Hindlimb muscle (tissue), 1 donor: ENCODE measurements around the gene PRDM11. TPM values are rescaled to one million over a fixed set of nuclear protein-coding genes. Genes with fewer than 3 reads are reported as not detected.
"Not testable (repeated sequence)": the region's sequence is repeated elsewhere in the genome, so short reads cannot be mapped to it uniquely, and the experiment has no call there.

ENCODE experiments used
- DNase-seq: peaks from one replicate; pipeline ENCODE4 v3.0.0-alpha.2; 2013
- polyA plus RNA-seq: library from polyadenylated mRNA; unstranded; fragments of 120-200 nt; gene quantifications from one replicate; pipeline ENCODE4 v1.2.1, GENCODE V29; 2013; ENCODE audit not compliant: insufficient read length

The PRDM11 gene
- polyA plus RNA-seq: 29.4 TPM

DNA sequence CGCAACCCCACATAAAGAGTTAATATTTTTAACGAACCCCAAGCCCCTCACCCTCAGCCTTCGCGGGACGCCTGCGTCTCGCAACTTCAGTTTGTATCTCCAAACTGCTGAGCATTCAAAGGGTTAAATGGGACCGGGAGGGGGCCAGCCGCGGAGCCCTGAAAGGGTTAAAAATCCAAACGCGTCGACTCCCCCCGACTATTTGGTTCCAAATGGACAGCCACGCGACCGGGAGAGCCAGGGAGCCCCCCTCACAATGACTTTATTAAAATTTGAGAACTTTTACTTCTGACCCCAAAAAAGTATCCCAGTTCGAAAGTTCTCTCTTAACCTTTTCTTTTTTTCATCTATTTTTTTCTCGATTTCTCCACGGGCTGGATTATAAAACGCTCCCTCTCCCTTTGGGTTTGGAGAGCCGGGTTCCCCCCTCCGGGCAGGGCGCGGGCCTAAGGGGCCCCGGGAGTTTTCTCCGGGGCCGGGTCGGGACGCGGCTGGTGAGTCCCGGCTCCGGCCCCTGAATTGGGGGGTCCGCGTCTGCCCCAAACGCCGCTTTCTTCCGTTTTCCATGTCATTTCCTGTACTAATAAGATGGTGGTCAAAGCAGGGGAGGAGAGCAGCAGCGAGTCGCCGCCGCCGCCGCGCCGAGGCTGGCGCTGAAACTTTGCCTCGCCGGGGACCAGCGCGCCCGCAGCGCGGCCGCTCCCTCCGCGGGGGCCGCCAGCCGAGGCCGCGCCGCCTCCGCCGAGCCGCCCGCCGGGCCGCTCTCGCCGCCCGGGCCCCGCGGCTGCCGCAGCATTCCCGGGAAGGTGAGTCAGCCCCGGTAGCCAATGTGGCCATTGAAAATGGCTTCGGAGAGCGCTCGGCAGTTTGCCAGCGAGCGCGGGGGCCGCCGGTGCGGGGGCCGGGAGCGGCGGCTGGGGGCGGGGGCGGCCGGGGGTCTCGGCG, at the start of gene PRDM11:
TSS of gene PRDM11 (plus strand) at position 568 of the 945 bp plus-strand sequence. CDS start 35,128 bp downstream, outside the sequence.
- DNase-seq: peak; percentile 67

DNA sequence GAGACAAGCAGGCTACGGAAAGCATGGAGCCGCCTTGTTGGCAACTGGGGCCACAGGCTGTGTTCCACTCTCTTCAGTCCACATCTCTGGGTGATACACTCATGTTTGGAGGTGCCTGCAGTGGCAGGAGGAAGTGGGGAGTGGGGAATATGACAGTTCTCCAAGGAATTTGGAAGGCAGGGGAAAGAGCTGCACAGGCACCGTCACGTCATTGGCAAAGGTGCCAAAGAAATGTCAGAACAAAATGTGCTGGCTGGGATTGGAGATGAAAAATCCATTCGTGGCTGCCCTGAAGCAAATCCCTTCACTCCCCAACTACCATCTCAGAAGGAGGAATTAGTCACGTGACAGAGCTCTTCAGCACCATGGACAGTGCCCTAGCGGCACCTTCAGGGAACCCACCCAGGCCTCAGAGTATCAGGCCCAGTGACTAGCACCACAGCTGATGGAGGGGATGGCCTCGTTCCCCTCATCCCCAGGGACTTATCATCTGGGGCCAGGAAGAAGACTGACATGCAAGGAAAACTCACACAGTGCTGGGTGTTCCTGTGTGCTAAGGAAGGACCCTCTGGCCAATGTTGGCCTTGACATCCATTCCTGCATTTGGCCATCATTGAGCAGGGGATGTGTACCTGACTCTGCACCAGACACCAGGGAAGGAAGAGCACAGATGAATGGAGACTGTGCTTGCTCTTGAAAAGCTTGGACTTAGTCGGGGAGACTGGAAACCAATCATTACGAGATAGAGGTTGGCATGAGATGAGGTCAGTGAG, 48.5 kb upstream of the PRDM11 start:
- DNase-seq: peak; percentile 73

DNA sequence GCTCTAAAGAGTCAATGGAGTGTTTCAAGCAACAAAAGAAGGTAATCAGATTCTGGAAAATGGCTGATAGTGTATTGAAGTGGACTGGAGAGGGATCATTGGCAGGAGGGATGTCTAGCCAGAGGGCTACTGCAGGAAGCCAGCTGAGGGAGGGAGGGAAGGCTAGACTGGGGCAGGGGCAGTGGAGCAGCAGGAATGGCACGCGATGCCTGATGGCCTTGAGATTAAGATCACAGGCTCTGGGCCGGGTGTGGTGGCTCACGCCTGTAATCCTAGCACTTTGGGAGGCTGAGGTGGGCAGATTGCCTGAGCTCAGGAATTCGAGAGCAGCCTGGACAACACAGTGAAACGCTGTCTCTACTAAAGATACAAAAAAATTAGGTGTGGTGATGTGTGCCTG, 47.5 kb upstream of the PRDM11 start:
- DNase-seq: no peak

DNA sequence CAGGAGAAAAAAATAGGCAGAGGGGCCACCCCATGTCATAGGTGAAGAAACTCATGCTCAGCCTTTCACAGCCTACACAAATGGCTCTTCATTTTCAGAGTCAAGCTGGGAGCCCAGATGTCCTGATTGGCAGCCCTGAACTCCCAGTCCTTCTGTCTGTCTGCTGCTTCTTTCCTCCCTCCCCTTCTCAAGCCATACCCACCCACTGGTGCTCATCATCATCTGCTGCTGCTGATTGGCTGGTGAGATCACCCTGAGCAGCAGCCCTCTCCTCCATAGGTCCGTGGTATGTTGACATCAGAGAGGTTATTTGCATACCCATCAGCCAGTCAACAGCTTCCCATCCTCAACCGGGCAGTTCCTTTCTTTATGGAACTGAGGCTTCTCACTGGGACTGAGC, 46.1 kb upstream of the PRDM11 start:
- no peak for DNase-seq

DNA sequence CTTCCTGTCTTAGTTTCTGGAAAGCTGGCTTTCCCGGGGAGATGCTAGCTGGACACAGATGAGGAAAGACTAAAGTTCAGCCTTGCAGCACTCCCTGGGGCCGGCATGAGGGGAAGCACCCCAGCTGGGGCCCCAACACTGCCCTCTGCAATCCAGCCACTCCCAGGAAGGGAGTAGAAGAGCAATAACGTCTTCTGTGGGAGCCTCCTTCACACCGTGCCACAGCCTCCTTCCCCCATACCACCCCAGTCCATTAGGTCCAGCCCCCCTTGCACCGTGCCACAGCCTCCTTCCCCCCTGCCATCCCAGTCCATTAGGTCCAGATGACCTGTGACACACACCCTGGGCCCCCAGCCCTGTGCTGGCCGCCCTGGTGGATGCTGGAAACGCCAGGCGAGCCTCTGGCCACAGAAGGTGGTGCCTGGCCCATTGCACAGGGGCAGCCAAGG, 44.1 kb upstream of the PRDM11 start:
- DNase-seq: no peak

DNA sequence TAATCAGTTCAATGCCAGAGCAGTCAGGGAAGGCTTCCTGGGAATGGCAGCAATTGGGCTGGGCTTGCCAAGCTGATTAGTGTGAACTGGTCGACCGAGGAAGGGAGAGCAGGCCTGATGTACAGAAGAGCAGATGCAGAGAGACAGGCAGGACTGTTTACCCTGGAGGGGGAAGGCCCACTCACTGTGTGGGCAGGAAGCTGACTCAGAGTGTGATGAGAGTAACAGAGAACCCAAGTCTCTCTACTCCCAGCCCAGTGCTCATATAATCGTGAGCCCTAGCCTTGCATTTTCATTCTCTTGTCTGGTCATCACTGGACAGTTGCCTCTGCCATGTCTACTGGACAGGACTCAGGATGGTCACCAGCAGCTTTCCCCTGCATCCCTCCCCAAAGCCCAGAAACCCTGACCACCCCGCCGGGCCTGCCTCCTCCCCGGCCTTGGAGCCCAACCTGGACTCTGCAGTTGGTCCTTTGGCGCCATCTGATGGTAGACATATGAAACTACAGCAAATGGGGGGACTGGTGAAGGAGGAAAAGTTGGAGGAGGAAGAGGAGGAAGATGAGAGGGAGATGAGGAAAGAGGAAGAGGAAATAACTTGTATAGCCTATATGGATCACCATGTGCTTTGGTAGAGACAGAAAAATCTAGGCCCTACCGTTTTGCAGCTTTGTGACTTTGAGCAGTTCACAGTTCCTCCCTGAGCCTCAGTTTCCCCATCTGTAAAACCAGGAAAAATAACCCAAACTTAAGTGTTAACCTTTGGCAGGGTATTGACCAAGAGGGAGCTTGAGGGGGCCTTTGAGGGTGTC, 43.4 kb upstream of the PRDM11 start:
- peak; percentile 65 for DNase-seq

DNA sequence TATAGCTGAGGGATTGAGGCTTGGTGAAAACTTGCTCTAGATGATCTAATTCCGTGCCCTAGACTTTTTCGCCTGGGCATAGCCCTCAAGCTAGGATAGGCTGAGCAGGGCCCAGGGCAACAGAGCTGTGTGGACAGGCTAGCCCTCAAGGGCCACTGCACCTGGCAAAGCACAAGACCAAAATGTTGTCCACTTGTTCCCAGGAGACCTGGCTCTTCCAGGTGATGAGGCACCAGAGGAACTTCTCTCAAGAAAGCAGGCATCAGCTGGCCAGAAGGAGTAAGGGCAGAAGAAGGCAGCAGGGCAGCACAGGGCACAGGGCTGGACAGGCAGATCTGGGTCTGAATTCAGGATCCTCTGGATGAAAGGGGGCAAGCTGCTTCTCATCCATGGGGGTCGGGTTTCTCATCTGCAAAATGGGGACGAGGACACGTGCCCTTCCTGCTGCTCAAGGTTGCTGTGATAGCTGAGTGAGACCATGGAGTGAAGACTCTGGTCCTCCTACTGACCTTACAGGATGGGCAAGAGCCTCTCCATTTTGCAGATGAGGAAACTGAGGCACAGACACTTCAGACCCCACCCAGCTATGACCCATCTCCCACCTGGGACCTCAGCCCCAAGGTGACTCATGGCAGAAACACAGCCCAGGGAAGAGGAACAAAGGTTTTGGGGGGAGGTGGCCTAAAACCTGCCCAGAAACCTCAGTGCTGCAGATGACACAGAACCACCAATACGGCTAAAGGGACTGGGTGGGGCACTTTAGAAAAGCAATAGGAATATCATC, 42.2 kb upstream of the PRDM11 start:
- no peak for DNase-seq

DNA sequence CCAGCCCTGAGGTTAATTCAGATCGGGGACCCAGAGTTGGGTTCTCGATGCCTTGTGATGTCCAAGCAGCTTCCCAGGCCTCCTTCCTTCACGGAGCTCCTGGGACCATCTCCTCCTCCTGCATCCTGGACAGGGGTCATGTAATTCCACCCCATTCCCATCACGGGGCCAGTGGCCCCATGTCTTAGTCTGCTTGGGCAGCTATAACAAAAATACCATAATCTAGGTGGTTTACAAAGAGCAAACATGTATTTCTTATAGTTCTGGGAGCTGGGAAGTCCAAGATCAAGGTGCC, 41.7 kb upstream of the PRDM11 start:
- DNase-seq: no peak

DNA sequence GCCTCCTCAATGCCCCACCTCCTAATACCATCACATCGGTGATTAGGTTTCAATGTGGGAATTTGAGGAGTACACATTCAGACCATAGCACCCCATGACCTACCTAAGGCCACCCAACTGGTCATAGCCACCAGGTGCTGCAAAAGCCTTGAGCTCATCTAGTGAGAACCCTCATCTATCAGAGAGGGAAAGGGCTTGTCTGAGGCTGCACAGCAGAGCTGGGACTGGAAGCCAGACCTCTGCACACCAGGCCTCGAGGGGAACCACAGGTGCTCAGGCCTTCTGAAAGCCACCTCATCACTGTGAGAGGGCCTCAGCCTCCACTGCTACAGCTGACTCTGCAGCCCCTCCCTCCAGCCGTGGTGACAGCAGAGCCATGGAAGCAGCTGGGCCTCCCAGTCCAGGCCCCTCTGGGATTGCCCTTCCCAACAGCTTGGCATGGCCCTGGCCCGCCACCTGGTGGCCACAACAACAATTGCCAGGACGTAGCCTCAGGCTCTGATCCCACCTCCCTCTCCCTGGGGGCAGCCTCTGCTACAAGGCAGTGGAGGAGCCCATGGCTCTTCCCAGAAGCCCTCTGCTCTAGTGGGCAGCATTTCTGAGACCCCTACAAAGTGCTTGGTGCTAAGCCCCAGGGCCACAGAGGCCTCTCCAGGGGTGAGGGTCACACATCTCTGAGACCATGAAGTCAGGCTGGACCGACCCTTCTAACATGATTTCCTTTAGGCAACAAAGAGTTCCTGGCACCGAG, 41.0 kb upstream of the PRDM11 start:
- DNase-seq: peak; percentile 84

DNA sequence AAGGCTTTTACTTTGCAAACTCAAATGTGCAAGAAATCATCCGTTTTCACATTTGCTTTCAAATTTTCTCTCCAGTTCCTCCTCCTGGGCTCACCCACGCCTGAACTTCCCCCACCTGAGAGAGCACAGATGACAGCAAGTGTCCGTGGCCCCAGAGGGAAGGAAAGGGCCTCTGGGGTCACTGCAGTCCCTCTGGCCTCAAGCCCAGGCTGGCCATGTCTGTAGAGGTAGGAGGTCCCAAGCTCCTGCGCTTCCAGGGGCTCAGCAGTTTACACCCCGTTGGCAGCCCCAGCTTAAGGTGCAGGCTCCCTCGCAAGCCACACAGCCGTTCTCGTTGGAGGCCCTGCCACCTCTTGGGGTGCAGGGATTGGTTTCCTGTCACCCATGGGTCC, 40.5 kb upstream of the PRDM11 start:
- no peak for DNase-seq

DNA sequence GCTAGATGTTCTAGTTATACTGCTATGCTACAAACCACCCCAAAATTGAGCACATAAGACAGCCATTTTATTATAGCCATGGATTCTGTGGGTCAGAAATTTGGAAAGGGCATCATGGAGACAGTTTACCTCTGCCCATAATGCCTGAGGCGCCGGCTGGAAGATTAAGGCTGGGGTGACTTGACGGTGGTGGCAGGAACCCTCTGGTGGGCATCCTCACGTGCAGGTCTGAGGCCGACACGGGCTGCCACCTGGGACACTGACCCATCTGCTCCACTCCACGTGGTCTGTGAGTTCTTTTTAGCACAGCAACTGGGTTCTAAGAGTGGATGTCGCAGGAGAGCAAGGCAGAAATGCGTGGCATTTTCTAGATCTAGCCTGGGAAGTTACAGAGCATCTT, 40.0 kb upstream of the PRDM11 start:
- no peak for DNase-seq

DNA sequence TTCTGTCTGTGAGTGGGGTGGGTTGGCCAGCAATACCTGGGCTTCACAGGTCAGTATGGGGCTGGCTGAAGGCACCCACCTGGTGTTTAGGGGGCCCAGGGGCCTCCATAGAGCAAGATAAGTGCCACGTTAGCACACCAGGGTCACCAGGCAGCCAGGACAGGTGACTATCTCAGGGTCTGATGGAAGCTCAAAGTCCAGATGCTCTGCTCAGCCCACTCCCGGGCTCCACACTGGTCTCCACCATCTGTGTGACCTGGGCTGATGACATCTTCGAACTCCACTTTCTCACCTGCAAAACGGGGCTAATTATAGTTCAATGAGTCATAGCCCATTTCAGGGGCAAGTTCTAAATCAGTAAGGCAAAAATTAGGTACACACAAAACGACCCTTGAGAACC, 39.4 kb upstream of the PRDM11 start:
- DNase-seq: no peak

DNA sequence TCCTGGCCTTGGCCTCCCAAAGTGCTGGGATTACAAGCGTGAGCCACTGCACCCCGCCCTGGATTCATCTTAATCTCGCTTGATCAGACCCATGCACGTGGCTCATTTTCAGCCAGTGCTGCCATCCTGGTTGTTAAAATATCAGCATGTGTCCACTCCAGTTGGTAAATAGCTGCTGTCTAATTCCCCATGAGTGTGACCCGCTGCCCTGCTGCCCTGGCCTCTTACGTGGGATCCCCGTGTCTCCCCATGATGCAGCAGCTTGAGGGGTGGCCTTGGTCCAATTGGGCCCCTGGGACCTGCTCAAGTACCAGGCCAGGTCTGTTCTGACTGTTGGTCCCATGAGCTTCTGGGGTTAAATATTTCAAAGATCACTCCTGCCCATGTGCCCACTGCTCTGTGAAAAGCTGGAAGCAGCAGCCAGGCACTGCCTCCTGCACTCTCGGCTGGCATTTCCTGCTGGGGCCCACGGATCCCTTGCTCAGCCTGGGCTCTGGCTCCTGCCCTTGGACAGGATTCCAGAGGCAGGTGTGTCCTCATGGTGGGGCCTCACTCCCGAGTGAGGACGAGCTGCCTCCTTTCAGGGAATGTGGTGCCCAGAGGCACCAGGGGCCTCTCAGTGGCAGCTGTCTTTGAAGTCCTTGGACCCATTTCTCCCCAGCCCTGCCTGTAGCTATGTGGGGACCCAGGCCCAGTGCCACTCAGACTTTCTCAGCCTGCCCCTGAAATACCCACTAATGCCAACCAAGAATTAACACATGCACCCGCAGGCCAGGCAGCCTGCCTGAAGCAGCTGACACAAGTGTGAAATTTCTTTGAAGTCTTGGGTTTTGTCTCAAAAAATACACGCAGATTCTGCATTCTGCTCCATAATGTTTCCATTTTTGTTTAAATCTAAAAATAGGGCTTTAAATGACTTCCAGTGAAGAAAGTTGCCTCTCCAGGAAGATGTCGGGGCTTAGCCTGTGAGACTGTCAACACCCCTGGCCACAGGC, 38.1 kb upstream of the PRDM11 start:
- DNase-seq: no peak

DNA sequence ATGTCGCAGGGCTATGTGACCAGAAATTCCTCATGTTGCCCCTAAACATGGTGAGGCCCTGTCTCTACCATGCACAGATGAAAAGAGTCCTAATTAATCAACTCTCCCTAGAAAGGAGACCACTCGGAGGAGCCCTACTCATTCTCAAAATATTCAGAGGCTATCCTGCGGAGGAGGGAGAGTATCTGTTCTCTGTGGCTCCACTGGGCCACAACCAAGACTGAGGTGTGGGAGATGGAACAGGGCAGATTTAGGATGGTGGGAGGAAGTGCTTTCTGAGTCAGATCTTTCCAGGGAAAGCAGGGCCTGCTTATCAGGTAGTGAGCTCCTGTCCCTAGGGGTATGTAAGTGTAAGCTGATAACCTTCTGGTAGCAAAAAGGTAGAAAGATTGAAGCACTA, 37.0 kb upstream of the PRDM11 start:
- no peak for DNase-seq

DNA sequence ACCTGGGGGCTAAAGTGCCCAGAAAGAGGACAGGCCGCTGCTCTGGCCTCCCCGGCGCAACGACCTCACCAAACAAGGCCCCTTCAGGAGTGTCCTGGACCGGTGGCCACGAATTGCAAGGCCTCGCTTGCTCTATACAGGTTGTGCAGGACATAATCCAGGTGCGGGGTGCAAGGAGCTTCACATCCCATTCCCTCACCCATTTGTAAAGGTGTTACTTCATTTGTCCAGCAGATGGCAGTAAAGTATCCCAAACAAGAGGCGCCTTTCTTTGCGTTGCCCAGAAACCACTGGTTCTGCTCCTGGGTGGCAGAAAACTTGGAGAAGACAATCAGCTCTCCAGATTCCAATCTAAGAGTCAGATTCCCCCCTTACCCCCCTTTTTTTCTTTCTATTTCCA, 35.9 kb upstream of the PRDM11 start:
- DNase-seq: peak; percentile 68

DNA sequence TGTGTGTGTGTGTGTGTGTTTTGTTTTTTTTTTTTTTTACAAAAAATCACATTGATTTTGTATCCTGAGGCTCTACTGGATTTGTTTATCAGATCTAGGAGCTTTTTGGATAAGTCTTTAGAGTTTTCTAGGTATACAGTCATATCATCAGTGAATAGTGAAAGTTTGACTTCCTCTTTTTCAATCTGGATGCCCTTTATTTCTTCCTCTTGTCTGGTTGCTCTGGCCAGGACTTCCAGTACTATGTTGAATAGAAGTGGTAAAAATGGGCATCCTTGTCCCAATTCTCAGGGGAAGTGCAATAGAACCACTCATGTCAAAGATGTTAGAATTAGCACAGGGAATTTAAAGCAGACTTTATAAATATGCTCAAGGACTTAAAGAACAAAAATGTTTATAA, 32.6 kb upstream of the PRDM11 start:
- no peak for DNase-seq

DNA sequence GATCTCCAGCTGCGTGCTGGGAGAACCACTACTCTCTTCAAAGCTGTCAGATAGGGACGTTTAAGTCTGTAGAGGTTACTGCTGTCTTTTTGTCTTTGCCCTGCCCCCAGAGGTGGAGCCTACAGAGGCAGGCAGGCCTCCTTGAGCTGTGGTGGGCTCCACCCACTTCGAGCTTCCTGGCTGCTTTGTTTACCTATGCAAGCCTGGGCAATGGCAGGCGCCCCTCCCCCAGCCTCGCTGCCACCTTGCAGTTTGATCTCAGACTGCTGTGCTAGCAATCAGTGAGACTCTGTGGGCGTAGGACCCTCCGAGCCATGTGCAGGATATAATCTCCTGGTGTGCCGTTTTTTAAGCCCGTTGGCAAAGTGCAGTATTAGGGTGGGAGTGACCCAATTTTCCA, 18.6 kb upstream of the PRDM11 start:
- DNase-seq: not testable (repeated sequence)

DNA sequence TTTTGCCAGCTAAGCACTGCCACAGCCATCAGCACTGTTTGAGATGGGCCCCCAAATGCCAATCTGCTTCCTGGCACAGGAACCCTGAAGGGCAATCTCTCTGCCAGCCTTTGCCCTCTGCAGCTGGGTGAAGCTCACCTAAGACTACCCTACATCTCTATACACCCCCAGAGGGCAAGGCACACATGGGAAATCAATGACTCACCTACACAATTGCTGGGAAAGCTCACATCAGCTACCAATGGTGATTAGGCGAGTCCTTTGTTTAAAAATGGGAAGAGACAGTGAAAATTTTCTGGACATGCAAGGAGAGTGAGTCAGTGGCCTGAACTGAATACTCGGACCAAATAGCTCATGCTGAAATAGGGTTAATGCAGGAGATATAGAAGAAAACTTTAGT, 12.6 kb upstream of the PRDM11 start:
- no peak for DNase-seq

DNA sequence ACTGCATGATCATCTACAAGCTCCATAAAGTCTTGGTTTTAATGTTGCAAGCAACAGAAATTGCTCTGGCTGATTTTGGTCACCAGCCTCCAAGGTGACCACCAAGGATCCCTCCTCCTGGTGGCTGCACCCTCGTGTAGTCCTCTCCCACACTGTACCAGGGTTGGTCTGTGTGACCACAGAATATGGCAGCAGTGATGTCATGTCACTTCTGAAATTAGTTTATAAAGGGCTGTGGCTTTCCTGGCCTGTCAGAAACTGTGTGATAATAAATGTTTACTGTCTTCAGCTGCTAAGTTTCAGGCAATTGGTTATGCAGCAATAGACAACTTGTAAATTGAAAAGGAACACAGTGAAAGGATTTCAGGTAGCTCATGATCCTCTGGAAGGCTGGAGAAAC, 5.3 kb upstream of the PRDM11 start:
- DNase-seq: no peak

DNA sequence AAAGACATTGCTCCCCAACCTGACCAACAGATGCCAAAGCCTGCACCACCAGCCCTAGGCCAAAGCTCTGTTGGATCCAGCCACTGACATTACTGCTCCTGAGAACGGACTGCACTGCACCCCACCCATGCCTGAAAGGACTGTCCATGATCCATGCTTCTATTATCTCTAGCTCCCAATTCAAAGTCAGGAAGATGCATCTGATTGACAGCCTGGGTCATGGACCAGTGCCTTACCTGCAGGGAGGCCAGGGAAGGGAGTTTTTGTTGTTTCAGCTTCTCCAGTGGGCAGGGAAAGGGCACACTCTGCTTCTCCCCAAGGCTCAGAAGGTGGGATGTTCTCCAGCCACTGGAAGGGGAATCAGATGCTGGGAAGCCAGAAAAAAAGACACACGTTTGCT, 4.8 kb upstream of the PRDM11 start:
- DNase-seq: no peak
